OCI-M2 (cell line): ENCODE results near the gene FAM13A.

ENCODE experiments used
- DNase-seq: peaks from one replicate; lab custom pipeline; 2025; ENCODE audit not compliant: unreplicated experiment; lab: John Stamatoyannopoulos, UW

Gene FAM13A

DNA sequence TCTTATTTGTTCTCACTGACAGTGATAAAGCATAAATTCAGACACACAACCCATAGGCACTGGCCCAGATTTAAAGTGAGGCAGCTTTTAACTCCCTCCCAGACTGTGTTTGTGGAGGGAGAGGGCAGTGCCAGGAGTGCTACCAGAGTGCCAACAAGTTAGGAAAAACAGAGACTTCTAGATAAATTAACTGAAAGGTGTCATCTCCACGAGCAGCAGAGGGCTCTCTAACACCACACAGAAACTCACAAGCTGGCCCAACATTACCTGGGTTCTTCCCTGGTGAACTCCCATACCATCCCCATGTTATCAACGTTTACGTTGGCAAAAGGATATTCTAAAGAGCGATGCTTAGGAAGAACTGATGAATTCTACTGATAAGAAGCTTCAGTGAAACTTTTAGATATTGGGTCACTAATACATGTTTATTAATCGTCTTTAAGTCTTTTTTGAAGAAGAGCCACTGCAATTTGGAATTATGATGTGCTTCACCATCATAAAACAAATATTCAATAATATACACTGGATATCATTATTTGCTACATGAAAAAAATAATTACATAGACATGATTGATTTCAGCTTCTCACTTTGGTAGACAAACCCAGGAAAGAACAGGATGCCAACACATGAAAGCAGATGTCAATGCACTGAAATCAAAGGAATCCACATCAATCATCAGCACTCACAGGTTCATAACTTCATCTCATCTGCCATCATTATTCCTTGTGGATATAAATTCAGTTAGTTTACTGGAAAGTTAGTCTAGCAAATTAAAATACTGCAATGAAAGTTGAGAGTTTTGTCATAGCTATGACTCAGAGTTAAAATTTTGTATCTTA lies 238.1 kb downstream of the FAM13A start:
- DNase-seq: no peak

GRCh38 chr4:88817740-88818139 lies 239.2 kb downstream of the FAM13A start:
- no peak for DNase-seq

DNA sequence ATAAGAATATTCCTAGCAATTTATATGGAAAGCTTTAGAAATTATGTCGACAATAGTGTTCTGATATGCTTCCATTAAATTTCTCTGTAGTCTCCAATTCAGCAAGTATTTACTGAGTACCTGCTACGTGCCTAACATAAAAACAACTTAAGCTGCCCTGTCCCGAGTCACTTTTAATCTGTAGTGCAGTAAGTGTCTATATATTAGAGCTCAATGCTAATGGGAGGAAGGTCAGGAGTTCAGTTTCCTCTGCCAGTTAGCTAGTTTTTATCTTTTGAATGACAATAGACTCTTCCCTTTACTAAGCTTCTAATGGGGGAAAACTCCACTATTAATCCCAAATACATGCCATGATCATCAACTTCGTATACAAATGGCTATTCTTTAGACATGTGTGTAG lies 240.6 kb downstream of the FAM13A start:
- no peak for DNase-seq

GRCh38 chr4:88814043-88814617 lies 242.9 kb downstream of the FAM13A start:
- DNase-seq: no peak

DNA sequence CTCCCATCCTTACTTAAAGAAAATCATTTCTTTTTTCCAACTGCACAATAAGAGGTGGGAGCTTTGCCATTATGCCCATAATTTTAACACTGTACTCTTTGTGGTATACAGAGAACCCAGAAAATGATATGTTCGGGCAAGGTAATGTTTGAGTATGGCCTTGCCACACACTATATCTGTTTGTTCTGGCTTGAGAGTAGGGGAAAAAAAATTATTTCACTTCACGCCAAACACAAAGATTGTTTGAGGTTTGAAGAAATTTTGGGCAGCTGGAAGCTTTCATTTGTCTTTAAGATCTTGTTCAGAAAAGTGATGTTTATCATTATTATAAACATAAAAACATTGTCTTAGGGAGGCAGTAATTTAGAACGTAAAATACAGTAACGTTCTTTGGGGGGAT lies 244.0 kb downstream of the FAM13A start:
- no peak for DNase-seq

DNA sequence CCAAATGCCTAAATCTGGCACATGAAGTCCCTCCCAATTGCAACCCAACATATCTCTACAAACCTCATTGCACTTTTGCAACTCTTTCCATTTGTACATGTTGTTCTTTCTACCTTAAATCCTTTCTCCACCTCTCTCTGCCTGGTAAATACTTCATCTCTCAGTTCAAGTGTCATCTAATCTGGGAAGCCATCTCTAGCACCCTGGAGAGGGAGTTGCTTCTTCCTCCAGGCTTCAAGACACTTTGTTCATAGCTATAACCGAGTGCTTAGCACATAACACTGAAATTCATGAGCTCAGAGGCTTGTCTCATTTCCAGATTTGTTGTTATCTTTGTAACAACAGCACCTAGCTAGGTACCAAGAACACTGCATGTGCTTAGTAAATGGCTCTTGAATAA lies 244.6 kb downstream of the FAM13A start:
- DNase-seq: no peak

- no peak for DNase-seq
Observed at GRCh38 chr4:88811904-88812303, 245.1 kb downstream of the FAM13A start.

- no peak for DNase-seq
Observed at GRCh38 chr4:88810325-88810724, 246.7 kb downstream of the FAM13A start.

GRCh38 chr4:88809576-88810219 lies 247.3 kb downstream of the FAM13A start:
- DNase-seq: no peak

GRCh38 chr4:88809101-88809500 lies 247.9 kb downstream of the FAM13A start:
- no peak for DNase-seq

DNA sequence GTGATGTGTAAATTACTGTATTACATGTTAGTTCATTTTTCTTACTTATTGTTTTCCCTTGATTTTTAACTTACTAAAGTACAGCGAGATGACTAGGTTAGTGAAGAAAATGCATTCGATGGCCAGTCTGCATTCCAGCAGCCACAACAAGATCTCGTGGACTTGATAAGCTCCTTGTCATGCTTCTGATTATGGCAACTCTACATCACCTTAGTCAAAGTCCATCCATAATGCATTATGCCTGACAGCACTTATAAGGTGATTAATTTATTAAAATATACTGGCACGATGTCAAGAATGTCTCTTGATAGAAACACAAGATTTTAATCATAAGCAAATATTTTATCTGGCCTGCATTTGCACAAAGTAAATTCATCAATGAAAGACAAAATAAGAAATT lies 249.5 kb downstream of the FAM13A start:
- no peak for DNase-seq

- DNase-seq: no peak
Observed at GRCh38 chr4:88804234-88804633, 252.8 kb downstream of the FAM13A start.

- DNase-seq: no peak
Observed at GRCh38 chr4:88803600-88804096, 253.3 kb downstream of the FAM13A start.

DNA sequence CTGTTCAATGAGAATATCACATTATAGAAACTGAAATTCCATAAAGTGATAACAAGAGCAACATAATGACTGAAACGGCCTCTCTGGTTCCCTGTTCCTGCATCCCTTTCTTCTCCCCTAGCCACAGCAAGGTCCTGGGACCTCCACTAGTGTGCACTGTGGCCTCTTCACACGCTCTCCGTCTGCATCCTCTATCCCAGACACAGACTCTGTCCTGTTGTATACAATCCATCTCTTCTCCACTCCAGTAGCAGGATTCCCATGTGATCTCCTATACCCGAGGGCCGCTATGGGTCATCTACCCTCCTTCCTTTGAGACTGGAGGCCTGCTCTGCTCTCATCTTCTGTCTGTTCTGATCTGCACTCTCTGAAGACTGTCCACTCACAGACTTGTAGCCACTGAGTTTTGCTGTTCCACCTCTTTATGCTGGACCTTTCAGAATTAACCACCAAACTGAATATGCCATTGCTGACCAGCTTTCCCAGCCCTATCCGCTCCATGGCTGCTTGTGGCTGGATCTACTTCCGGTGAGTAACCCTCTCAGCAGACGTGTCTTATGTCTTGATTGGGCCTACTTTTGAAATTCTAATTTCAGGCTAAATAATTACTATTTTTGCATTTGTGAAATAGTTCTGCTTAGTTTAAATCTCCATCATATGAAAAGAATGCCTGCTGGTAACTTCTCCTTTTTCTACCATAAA lies 254.2 kb downstream of the FAM13A start:
- no peak for DNase-seq

- no peak for DNase-seq
Observed at GRCh38 chr4:88802138-88802537, 254.8 kb downstream of the FAM13A start.

GRCh38 chr4:88799900-88800299 lies 257.1 kb downstream of the FAM13A start:
- no peak for DNase-seq

GRCh38 chr4:88797725-88798124 lies 259.3 kb downstream of the FAM13A start:
- no peak for DNase-seq

DNA sequence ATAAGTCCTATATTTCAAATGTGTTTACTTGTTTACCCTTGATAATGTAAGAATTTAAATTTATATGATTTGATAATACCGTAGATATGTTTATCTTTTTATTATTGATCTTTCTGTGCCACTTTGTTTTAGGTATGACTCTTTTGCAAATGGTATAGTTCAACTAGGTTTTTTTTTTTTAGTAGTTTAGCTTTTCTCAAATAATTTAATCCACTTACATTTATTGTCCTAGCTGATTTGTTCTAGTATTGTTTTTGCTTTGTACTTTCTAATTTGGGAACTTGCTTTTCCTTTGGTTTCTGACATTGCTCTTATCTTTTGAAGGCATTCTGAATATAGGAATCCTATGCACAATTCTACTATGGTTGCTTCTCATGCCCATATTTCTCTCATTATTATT lies 260.4 kb downstream of the FAM13A start:
- no peak for DNase-seq

DNA sequence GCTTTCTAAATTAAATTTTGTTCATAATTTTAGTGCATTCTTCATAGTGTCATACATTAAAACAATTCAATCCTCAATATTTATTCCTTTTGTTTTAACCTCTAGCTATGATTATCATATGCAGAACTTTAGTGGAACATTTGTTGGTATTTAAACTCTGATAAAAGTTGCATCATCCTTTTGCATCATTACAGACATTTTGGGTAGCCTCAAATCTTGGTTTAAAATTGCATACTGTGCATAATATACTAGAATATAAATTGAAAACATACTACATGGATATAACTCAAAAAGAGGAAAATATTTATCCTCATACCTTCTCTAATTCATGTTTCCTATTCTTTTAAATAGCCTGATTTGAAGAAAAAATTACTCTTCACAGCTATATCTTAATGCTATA lies 262.0 kb downstream of the FAM13A start:
- no peak for DNase-seq

DNA sequence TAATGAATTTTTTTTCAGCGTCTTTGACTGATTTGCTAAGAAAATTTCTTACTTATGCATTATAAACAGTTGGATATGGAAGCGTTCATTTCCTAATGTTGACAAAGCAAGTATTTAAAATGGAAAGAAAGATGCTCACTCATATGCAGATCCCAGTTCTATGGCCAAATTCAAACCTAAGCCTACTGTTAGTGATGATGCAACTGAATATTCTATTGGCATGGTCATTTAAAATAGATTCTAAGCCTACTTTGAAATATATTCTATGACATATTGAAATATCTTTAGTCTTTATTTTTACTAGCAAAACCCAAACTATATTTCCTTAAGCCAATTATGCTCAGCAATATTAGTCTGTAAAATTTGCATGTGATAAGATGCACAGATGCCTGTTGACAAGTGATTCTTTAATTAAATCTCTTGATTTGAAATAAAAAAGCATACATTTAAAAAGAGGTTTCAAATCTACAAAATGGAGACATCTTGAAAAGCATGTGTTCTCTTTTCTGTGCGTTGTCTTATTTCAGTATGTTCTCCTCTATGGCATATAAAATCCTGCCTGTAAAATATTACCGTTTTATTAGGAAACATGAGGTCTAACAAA lies 262.8 kb downstream of the FAM13A start:
- no peak for DNase-seq

DNA sequence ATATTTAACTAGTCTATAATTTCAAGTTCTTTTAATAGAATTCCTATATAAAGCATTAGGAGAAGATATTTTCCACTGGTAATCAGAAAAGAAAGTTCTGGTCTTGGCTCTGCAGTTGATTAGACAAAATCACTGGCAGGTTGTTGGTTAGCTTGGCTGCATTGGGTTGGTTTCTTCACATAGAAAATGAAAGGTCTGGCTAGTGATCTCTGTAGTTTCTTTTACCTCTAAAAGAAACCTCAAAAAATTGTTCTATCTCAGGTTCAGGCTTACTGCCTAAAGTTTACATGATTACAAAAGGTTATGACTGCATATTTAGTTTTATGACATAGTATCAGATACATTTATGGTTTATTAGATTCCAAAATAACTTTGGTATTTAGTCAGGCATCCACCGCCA lies 263.5 kb downstream of the FAM13A start:
- no peak for DNase-seq
